Retinal pigment epithelial cell (primary cell): Measurements from ENCODE around the gene BAIAP2.

Source experiments
- DNase-seq: peaks from one replicate; pipeline ENCODE4 v3.0.0-alpha.2; 2010; ENCODE audit warnings: low read depth
- H3K4me3 ChIP-seq: 2 replicates; pipeline ENCODE4 v1.5.1; 2011; ENCODE audit warnings: mild to moderate bottlenecking, low read length, control low read depth, moderate library complexity
- CTCF ChIP-seq: conservative IDR thresholded peaks from 2 replicates; pipeline ENCODE4 v1.5.1; 2011; ENCODE audit warnings: low read depth, low read length, control low read depth, inconsistent platforms

Gene BAIAP2

GRCh38 chr17:81030741-81031565 lies 4.0 kb upstream of the BAIAP2 start:
- no peak overlapping the region for H3K4me3 ChIP-seq
- DNase-seq: no peak
- TF ChIP-seq CTCF: no peak

- TF ChIP-seq CTCF: no peak
- no peak overlapping the region for H3K4me3 ChIP-seq
- DNase-seq: no peak
Measured at GRCh38 chr17:81031566-81032550, 3.1 kb upstream of the BAIAP2 start.

- DNase-seq: no peak
- no peak overlapping the region for H3K4me3 ChIP-seq
Measured at GRCh38 chr17:81032641-81033480, 2.1 kb upstream of the BAIAP2 start.

GRCh38 chr17:81033535-81034167 lies 1.3 kb upstream of the BAIAP2 start:
- peak overlapping the region; percentile 61 for H3K4me3 ChIP-seq
- no peak for DNase-seq
- TF ChIP-seq CTCF: no peak

More at GRCh38 chr17:81032641-81033480, 2.1 kb upstream of the BAIAP2 start:
- TF ChIP-seq CTCF: no peak

GRCh38 chr17:81034168-81034777 lies 678 bp upstream of the BAIAP2 start:
- DNase-seq: no peak
- no peak for TF ChIP-seq CTCF
- H3K4me3 ChIP-seq: peak overlapping the region; percentile 61
